HEK293 (cell line): ENCODE results near the gene RAB7B.

ENCODE experiments used
- CTCF ChIA-PET: fragments of 350-600 bp; formaldehyde crosslinking; extraction: SDS; loops from one replicate; lab custom pipeline; 2021; ENCODE audit warnings: antibody characterized with exemption; lab: Yijun Ruan, JAX
- POLR2A ChIA-PET: fragments of 300-600 bp; formaldehyde crosslinking; extraction: SDS; loops from one replicate; lab custom pipeline; 2020; ENCODE audit warnings: antibody characterized with exemption, inconsistent platforms; lab: Yijun Ruan, JAX
- H3K27ac ChIP-seq: fragments of 200-500 bp; sonication (Bioruptor generic); 2 replicates; pipeline ENCODE4 v1.5.1; 2014; ENCODE audit warnings: low read depth, low read length, control low read depth, inconsistent platforms; ENCODE audit errors: extremely low read depth
- H3K36me3 ChIP-seq, 2 experiments: fragments of 200-500 bp in 1 of 2; sonication (Bioruptor generic) in 1 of 2; 1 replicate in 1 of 2; 2 replicates in 1 of 2; pipeline ENCODE4 v1.5.1; 2014 to 2017; ENCODE audit warnings: inconsistent platforms in 2 of 2, low read length in 2 of 2; ENCODE audit not compliant: control insufficient read depth in 2 of 2, insufficient read depth in 1 of 2
- H3K4me1 ChIP-seq: fragments of 200-500 bp; sonication (Bioruptor generic); 2 replicates; pipeline ENCODE4 v1.5.1; 2014; ENCODE audit warnings: mild to moderate bottlenecking, low read length, inconsistent platforms; ENCODE audit not compliant: control insufficient read depth, insufficient read depth
- H3K4me3 ChIP-seq: 2 replicates; pipeline ENCODE4 v1.5.1; 2011; ENCODE audit warnings: low read depth, mild to moderate bottlenecking, control low read depth, low read length, moderate library complexity
- H3K9me3 ChIP-seq: fragments of 200-500 bp; sonication (Bioruptor generic); 2 replicates; pipeline ENCODE4 v1.5.1; 2014; ENCODE audit warnings: low read depth, low read length, inconsistent platforms; ENCODE audit not compliant: control insufficient read depth, insufficient read depth
- GFI1B ChIP-seq: fragments of 450-650 bp; formaldehyde crosslinking; IDR thresholded peaks from 2 replicates; pipeline ENCODE4 v1.5.1; 2016; ENCODE audit warnings: missing biosample characterization, missing genetic modification characterization
- GLIS2 ChIP-seq: fragments of 450-650 bp; formaldehyde crosslinking; IDR thresholded peaks from 2 replicates; pipeline ENCODE4 v1.5.1; 2016; ENCODE audit warnings: missing biosample characterization, missing genetic modification characterization
- IKZF3 ChIP-seq: fragments of 450-650 bp; IDR thresholded peaks from 2 replicates; pipeline ENCODE4 v1.5.0; 2018; ENCODE audit warnings: missing biosample characterization, mild to moderate bottlenecking, missing genetic modification characterization, moderate library complexity
- KLF16 ChIP-seq: fragments of 450-650 bp; formaldehyde crosslinking; IDR thresholded peaks from 2 replicates; pipeline ENCODE4 v1.5.1; 2017; ENCODE audit warnings: missing biosample characterization, missing genetic modification characterization
- YY2 ChIP-seq: fragments of 450-650 bp; formaldehyde crosslinking; IDR thresholded peaks from 2 replicates; pipeline ENCODE4 v1.5.1; 2016; ENCODE audit warnings: missing biosample characterization, missing genetic modification characterization
- ZBTB48 ChIP-seq: fragments of 450-650 bp; formaldehyde crosslinking; IDR thresholded peaks from 2 replicates; pipeline ENCODE4 v1.5.1; 2016; ENCODE audit warnings: missing biosample characterization, missing genetic modification characterization
- ZFHX2 ChIP-seq: fragments of 450-650 bp; formaldehyde crosslinking; conservative IDR thresholded peaks from 2 replicates; pipeline ENCODE4 v1.5.1; 2016; ENCODE audit warnings: missing biosample characterization, missing genetic modification characterization
- ZFP69B ChIP-seq: fragments of 450-650 bp; formaldehyde crosslinking; IDR thresholded peaks from 2 replicates; pipeline ENCODE4 v1.5.1; 2016; ENCODE audit warnings: missing biosample characterization, missing genetic modification characterization
- ZNF114 ChIP-seq: fragments of 450-650 bp; formaldehyde crosslinking; IDR thresholded peaks from 2 replicates; pipeline ENCODE4 v1.5.0; 2017; ENCODE audit warnings: missing biosample characterization, missing genetic modification characterization
- ZNF184 ChIP-seq: fragments of 450-650 bp; IDR thresholded peaks from 2 replicates; pipeline ENCODE4 v1.5.1; 2018; ENCODE audit warnings: missing biosample characterization, mild to moderate bottlenecking, missing genetic modification characterization
- ZNF221 ChIP-seq: fragments of 450-650 bp; formaldehyde crosslinking; IDR thresholded peaks from 2 replicates; pipeline ENCODE4 v1.5.1; 2017; ENCODE audit warnings: missing biosample characterization, missing genetic modification characterization, borderline replicate concordance
- ZNF324 ChIP-seq: fragments of 450-650 bp; formaldehyde crosslinking; IDR thresholded peaks from 2 replicates; pipeline ENCODE4 v1.5.1; 2016; ENCODE audit warnings: missing biosample characterization, missing genetic modification characterization
- ZNF366 ChIP-seq: fragments of 450-650 bp; formaldehyde crosslinking; conservative IDR thresholded peaks from 2 replicates; pipeline ENCODE4 v1.5.1; 2016; ENCODE audit warnings: missing biosample characterization, missing genetic modification characterization
- ZNF426 ChIP-seq: fragments of 450-650 bp; formaldehyde crosslinking; IDR thresholded peaks from 2 replicates; pipeline ENCODE4 v1.5.1; 2017; ENCODE audit warnings: missing biosample characterization, missing genetic modification characterization, mild to moderate bottlenecking, inconsistent platforms, moderate library complexity
- ZNF558 ChIP-seq: fragments of 450-650 bp; formaldehyde crosslinking; IDR thresholded peaks from 2 replicates; pipeline ENCODE4 v1.5.1; 2016; ENCODE audit warnings: missing biosample characterization, missing genetic modification characterization
- ZNF571 ChIP-seq: fragments of 450-650 bp; formaldehyde crosslinking; IDR thresholded peaks from 2 replicates; pipeline ENCODE4 v1.5.0; 2017; ENCODE audit warnings: missing biosample characterization, missing genetic modification characterization
- ZNF585B ChIP-seq: fragments of 450-650 bp; formaldehyde crosslinking; IDR thresholded peaks from 2 replicates; pipeline ENCODE4 v1.5.1; 2016; ENCODE audit warnings: missing biosample characterization, missing genetic modification characterization
- ZNF600 ChIP-seq: fragments of 450-650 bp; formaldehyde crosslinking; IDR thresholded peaks from 2 replicates; pipeline ENCODE4 v1.5.1; 2016; ENCODE audit warnings: missing biosample characterization, missing genetic modification characterization
- ZNF677 ChIP-seq: fragments of 450-650 bp; IDR thresholded peaks from 2 replicates; pipeline ENCODE4 v1.5.0; 2018; ENCODE audit warnings: missing biosample characterization, mild to moderate bottlenecking, missing genetic modification characterization, moderate library complexity
- ZNF707 ChIP-seq: fragments of 450-650 bp; formaldehyde crosslinking; IDR thresholded peaks from 2 replicates; pipeline ENCODE4 v1.5.1; 2016; ENCODE audit warnings: missing biosample characterization, missing genetic modification characterization
- ZNF768 ChIP-seq: fragments of 450-650 bp; formaldehyde crosslinking; IDR thresholded peaks from 2 replicates; pipeline ENCODE4 v1.5.1; 2018; ENCODE audit warnings: missing biosample characterization, mild to moderate bottlenecking, missing genetic modification characterization
- ZXDB ChIP-seq: fragments of 450-650 bp; formaldehyde crosslinking; IDR thresholded peaks from 2 replicates; pipeline ENCODE4 v1.5.1; 2016; ENCODE audit warnings: missing biosample characterization, missing genetic modification characterization
- TF ChIP-seq, protein P1 (sequence below): fragments of 450-650 bp; formaldehyde crosslinking; IDR thresholded peaks from 2 replicates; pipeline ENCODE4 v1.5.1; 2016; ENCODE audit warnings: missing biosample characterization, missing genetic modification characterization
- TF ChIP-seq, protein P2 (sequence below): fragments of 450-650 bp; formaldehyde crosslinking; conservative IDR thresholded peaks from 2 replicates; pipeline ENCODE4 v1.5.1; 2016; ENCODE audit warnings: low read depth, missing biosample characterization, missing genetic modification characterization
- TF ChIP-seq, protein P3 (sequence below): fragments of 450-650 bp; formaldehyde crosslinking; IDR thresholded peaks from 2 replicates; pipeline ENCODE4 v1.5.1; 2016; ENCODE audit warnings: missing biosample characterization, missing genetic modification characterization

RAB7B gene

DNA sequence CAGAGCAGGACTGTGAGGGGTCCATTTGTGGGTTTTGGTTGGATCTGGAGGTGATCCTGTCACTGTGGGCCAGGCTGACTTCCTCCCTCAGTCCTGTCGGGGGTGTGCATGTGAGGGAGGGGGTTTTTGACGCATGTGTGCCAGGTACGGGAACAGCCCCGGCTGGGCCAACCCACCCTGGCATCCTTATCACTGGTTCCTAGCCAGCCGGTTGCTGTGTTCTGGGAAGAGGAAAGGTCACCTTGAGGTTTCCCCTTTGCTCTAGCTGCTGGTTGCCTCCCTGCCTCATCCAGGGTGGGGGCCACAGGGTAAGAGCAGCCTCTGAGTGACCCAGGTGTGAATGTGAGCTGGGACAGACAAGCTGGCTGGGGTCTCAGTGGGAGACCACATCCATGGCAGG, 62.5 kb downstream of the RAB7B start:
- no peak overlapping the region for H3K27ac ChIP-seq
- no peak overlapping the region for H3K4me3 ChIP-seq
- ChIA-PET CTCF (interaction anchor here (0.8 to 2.8 kb wide), 2 partner anchors 11 to 36 kb away, joined by 4 to 18 read pairs; no protein-coding TSS in a partner anchor), POLR2A (no interaction called here)
- TF ChIP-seq ZNF426 (no peak), KLF16 (tag by site-specific recombination) (no peak)
- TF ChIP-seq, protein P1, sequence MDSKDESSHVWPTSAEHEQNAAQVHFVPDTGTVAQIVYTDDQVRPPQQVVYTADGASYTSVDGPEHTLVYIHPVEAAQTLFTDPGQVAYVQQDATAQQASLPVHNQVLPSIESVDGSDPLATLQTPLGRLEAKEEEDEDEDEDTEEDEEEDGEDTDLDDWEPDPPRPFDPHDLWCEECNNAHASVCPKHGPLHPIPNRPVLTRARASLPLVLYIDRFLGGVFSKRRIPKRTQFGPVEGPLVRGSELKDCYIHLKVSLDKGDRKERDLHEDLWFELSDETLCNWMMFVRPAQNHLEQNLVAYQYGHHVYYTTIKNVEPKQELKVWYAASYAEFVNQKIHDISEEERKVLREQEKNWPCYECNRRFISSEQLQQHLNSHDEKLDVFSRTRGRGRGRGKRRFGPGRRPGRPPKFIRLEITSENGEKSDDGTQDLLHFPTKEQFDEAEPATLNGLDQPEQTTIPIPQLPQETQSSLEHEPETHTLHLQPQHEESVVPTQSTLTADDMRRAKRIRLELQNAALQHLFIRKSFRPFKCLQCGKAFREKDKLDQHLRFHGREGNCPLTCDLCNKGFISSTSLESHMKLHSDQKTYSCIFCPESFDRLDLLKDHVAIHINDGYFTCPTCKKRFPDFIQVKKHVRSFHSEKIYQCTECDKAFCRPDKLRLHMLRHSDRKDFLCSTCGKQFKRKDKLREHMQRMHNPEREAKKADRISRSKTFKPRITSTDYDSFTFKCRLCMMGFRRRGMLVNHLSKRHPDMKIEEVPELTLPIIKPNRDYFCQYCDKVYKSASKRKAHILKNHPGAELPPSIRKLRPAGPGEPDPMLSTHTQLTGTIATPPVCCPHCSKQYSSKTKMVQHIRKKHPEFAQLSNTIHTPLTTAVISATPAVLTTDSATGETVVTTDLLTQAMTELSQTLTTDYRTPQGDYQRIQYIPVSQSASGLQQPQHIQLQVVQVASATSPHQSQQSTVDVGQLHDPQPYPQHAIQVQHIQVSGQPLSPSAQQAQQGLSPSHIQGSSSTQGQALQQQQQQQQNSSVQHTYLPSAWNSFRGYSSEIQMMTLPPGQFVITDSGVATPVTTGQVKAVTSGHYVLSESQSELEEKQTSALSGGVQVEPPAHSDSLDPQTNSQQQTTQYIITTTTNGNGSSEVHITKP (tag by site-specific recombination), result 0 out of 2 replicates have a peak, but pooled peaks have one; percentile 36
- H3K4me1 ChIP-seq, result peaks cover 8% of the 10 kb centered on the region
- no peaks in the 10 kb centered on the region for H3K36me3 ChIP-seq
- H3K9me3 ChIP-seq, result no peaks in the 10 kb centered on the region

DNA sequence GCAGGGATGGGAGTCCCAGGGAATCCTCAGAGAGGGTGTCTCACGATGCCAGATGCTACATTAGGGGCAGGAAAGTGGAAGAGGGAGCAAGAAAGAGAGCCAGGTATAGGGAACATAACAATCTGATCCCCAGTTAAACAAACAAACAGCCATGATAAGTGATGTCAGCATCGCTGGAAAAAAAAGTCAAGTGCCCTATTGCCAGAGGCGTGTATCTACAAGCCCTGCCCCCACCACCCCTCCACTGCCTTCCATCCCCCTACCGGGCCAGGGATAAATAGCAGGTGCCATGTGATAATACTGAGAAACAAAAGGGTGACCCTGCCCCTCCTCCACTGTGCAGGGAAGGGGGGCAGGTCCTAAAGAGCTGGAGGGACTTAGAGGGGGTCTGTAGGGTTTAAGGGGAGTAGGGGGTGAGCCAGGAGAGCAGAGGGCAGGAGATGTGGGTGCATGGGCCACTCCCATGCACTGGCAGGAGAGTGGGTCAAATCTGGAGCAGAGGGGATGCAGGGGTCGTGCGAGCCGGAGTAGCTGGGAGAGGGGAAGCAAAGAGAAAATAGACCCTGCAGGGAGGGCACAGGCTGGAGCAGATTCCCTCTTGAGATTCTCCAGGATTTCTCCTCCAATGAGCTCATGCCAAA, 63.4 kb downstream of the RAB7B start:
- Histone ChIP-seq H3K27ac (no peak overlapping the region; the same call in 1 of the 2 replicates), H3K9me3 (no peaks in the 10 kb centered on the region), H3K4me1 (peaks cover 8% of the 10 kb centered on the region), H3K36me3 (no peaks in the 10 kb centered on the region), H3K4me3 (no peak overlapping the region)
- ChIA-PET POLR2A (no interaction called here), CTCF (interaction anchor here (0.7 to 2.8 kb wide), 5 partner anchors 9 to 119 kb away, joined by 3 to 18 read pairs (median 3); no protein-coding TSS in a partner anchor)
- TF ChIP-seq GFI1B (tag by site-specific recombination), result 0 out of 2 replicates have a peak, but pooled peaks have one; percentile 8
- no peak for TF ChIP-seq ZNF707 (tag by site-specific recombination)
- no peak for TF ChIP-seq ZNF677 (tag by site-specific recombination)
- TF ChIP-seq ZFHX2 (tag by site-specific recombination), result peak; percentile 34; the same call in 1 of the 2 replicates
- no peak for TF ChIP-seq ZNF114 (tag by site-specific recombination)
- TF ChIP-seq ZNF600 (tag by site-specific recombination), result 0 out of 2 replicates have a peak, but pooled peaks have one; percentile 25
- no peak for TF ChIP-seq GLIS2
- TF ChIP-seq, protein P2, sequence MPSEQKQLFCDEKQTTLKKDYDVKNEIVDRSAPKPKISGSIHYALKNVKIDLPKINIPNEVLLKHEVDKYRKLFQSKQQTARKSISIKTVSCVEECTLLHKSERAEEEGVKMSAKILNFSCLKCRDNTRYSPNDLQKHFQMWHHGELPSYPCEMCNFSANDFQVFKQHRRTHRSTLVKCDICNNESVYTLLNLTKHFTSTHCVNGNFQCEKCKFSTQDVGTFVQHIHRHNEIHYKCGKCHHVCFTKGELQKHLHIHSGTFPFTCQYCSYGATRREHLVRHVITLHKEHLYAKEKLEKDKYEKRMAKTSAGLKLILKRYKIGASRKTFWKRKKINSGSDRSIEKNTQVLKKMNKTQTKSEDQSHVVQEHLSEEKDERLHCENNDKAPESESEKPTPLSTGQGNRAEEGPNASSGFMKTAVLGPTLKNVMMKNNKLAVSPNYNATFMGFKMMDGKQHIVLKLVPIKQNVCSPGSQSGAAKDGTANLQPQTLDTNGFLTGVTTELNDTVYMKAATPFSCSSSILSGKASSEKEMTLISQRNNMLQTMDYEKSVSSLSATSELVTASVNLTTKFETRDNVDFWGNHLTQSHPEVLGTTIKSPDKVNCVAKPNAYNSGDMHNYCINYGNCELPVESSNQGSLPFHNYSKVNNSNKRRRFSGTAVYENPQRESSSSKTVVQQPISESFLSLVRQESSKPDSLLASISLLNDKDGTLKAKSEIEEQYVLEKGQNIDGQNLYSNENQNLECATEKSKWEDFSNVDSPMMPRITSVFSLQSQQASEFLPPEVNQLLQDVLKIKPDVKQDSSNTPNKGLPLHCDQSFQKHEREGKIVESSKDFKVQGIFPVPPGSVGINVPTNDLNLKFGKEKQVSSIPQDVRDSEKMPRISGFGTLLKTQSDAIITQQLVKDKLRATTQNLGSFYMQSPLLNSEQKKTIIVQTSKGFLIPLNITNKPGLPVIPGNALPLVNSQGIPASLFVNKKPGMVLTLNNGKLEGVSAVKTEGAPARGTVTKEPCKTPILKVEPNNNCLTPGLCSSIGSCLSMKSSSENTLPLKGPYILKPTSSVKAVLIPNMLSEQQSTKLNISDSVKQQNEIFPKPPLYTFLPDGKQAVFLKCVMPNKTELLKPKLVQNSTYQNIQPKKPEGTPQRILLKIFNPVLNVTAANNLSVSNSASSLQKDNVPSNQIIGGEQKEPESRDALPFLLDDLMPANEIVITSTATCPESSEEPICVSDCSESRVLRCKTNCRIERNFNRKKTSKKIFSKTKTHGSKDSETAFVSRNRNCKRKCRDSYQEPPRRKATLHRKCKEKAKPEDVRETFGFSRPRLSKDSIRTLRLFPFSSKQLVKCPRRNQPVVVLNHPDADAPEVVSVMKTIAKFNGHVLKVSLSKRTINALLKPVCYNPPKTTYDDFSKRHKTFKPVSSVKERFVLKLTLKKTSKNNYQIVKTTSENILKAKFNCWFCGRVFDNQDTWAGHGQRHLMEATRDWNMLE (tag by site-specific recombination), result peak; percentile 30
- TF ChIP-seq YY2 (tag by site-specific recombination), result peak; percentile 67; the same call in 1 of the 2 replicates
- TF ChIP-seq ZNF184, result no peak
- no peak for TF ChIP-seq ZNF768 (tag by site-specific recombination)
- TF ChIP-seq IKZF3, result peak; percentile 25; the same call in 1 of the 2 replicates
- TF ChIP-seq ZNF366 (tag by site-specific recombination), result peak; percentile 58; the same call in 1 of the 2 replicates
- TF ChIP-seq, protein P3, sequence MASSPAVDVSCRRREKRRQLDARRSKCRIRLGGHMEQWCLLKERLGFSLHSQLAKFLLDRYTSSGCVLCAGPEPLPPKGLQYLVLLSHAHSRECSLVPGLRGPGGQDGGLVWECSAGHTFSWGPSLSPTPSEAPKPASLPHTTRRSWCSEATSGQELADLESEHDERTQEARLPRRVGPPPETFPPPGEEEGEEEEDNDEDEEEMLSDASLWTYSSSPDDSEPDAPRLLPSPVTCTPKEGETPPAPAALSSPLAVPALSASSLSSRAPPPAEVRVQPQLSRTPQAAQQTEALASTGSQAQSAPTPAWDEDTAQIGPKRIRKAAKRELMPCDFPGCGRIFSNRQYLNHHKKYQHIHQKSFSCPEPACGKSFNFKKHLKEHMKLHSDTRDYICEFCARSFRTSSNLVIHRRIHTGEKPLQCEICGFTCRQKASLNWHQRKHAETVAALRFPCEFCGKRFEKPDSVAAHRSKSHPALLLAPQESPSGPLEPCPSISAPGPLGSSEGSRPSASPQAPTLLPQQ (tag by site-specific recombination), result peak; percentile 34; the same call in 1 of the 2 replicates
- TF ChIP-seq ZXDB (tag by site-specific recombination), result 0 out of 2 replicates have a peak, but pooled peaks have one; percentile 17
- no peak for TF ChIP-seq ZNF585B
- 0 out of 2 replicates have a peak, but pooled peaks have one; percentile 15 for TF ChIP-seq ZFP69B (tag by site-specific recombination)
- 0 out of 2 replicates have a peak, but pooled peaks have one; percentile 58 for TF ChIP-seq ZNF324
- 0 out of 2 replicates have a peak, but pooled peaks have one; percentile 56 for TF ChIP-seq ZNF558
- no peak for TF ChIP-seq ZNF571
- no peak for TF ChIP-seq ZNF221 (tag by site-specific recombination)
- peak; percentile 89 for TF ChIP-seq ZBTB48 (tag by site-specific recombination)
